ENCODE data around the gene NEK5. TPM values are rescaled to one million over a fixed set of nuclear protein-coding genes. Genes with fewer than 3 reads are reported as not detected.
"Not testable (repeated sequence)": the region's sequence is repeated elsewhere in the genome, so short reads cannot be mapped to it uniquely, and the experiment has no call there.

The NEK5 gene
- total and polyA plus RNA-seq, 2 donors from 2014 or later = 0.39 to 1.2 TPM

DNA sequence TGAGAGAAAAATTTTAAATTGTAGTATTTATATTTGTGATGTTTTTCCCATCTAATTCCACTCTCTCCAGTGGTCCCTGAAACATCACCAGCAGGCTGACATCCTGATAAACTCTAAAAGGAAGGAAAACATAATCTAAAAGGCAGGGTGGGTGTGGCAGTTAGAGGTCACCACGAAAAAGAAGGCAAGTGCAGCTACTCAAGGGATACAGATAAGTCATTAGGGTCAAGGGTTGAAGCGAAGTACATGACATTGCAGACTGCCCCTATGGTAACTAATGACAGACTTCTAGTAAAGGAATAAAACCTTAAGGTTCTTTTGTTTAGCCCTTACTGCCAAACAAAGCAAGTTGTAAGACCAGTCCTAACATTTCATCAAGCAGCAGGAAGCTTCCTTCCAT, 36.5 kb upstream of the NEK5 start:
- no peak for TF ChIP-seq CTCF (IDR thresholded peaks at IDR 0.05; ENCODE audit: borderline replicate concordance, extremely low read depth, insufficient read depth)
- no peak for FAIRE-seq
- H3K4me3 ChIP-seq (ENCODE audit: low read length in 3 of 3) = no peak overlapping the region
- H3K36me3 ChIP-seq (ENCODE audit: control insufficient read depth in 2 of 3, insufficient read depth in 3 of 3, low read length in 3 of 3) = peaks cover 0 to 13% (median 0%) of the 10 kb centered on the region in 3 donors
- no peaks in the 10 kb centered on the region for H3K9me3 ChIP-seq (ENCODE audit: control insufficient read depth in 2 of 3, insufficient read depth in 1 of 3, low read length in 3 of 3)
- intact Hi-C loops (cut with DNase I) = no loop called here
- H3K9ac ChIP-seq (ENCODE audit: low read length in 3 of 3) = no peak overlapping the region
- no peak for DNase-seq
- peaks cover 0 to 5% (median 4%) of the 10 kb centered on the region in 3 donors for H3K4me1 ChIP-seq (ENCODE audit: control insufficient read depth in 2 of 3, insufficient read depth in 2 of 3, low read depth in 1 of 3, low read length in 3 of 3)
- H3K27ac ChIP-seq (ENCODE audit: low read depth in 2 of 2, low read length in 2 of 2) = no peak overlapping the region
- H3K27me3 ChIP-seq (ENCODE audit: control insufficient read depth, insufficient read depth, low read length) = no peaks in the 10 kb centered on the region

DNA sequence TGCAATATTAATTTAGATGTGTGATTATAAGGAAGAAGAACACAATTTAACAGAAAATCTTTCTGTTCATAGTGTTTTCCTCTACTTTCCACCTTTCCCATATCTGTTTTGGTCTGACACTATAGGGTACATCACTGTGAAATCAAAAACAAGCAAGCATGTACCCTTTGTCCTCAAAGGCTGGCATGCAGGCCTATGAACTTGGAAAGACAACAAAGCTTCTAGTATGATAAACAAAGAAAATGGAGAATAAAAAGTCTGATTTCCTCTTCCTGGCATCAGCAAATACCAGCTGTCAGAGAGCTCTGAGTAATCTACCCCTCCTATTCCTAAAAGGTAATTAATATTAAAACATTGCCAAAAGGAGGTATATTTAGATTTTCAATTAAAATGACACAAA, 36.1 kb upstream of the NEK5 start:
- no peak for DNase-seq
- Histone ChIP-seq H3K4me1 (ENCODE audit: control insufficient read depth in 2 of 3, insufficient read depth in 2 of 3, low read depth in 1 of 3, low read length in 3 of 3) (peaks cover 0 to 5% (median 4%) of the 10 kb centered on the region in 3 donors), H3K36me3 (ENCODE audit: control insufficient read depth in 2 of 3, insufficient read depth in 3 of 3, low read length in 3 of 3) (peaks cover 0 to 10% (median 0%) of the 10 kb centered on the region in 3 donors), H3K27me3 (ENCODE audit: control insufficient read depth, insufficient read depth, low read length) (no peaks in the 10 kb centered on the region), H3K9me3 (ENCODE audit: control insufficient read depth in 2 of 3, insufficient read depth in 1 of 3, low read length in 3 of 3) (no peaks in the 10 kb centered on the region), H3K27ac (ENCODE audit: low read depth in 2 of 2, low read length in 2 of 2) (no peak overlapping the region), H3K4me3 (ENCODE audit: low read length in 3 of 3) (no peak overlapping the region), H3K9ac (ENCODE audit: low read length in 3 of 3) (no peak overlapping the region)
- intact Hi-C loops (cut with DNase I) = no loop called here
- no peak for TF ChIP-seq CTCF (IDR thresholded peaks at IDR 0.05; ENCODE audit: borderline replicate concordance, extremely low read depth, insufficient read depth)
- no peak for FAIRE-seq

- H3K9me3 ChIP-seq (ENCODE audit: control insufficient read depth in 2 of 3, insufficient read depth in 1 of 3, low read length in 3 of 3); DNase-seq; intact Hi-C loops (cut with DNase I); H3K27me3 ChIP-seq (ENCODE audit: control insufficient read depth, insufficient read depth, low read length); H3K9ac ChIP-seq (ENCODE audit: low read length in 3 of 3); H3K36me3 ChIP-seq (ENCODE audit: control insufficient read depth in 2 of 3, insufficient read depth in 3 of 3, low read length in 3 of 3); H3K4me1 ChIP-seq (ENCODE audit: control insufficient read depth in 2 of 3, insufficient read depth in 2 of 3, low read depth in 1 of 3, low read length in 3 of 3); H3K4me3 ChIP-seq (ENCODE audit: low read length in 3 of 3); H3K27ac ChIP-seq (ENCODE audit: low read depth in 2 of 2, low read length in 2 of 2); FAIRE-seq: not testable (repeated sequence)
Measured at GRCh38 chr13:52163878-52164277, 35.0 kb upstream of the NEK5 start.

DNA sequence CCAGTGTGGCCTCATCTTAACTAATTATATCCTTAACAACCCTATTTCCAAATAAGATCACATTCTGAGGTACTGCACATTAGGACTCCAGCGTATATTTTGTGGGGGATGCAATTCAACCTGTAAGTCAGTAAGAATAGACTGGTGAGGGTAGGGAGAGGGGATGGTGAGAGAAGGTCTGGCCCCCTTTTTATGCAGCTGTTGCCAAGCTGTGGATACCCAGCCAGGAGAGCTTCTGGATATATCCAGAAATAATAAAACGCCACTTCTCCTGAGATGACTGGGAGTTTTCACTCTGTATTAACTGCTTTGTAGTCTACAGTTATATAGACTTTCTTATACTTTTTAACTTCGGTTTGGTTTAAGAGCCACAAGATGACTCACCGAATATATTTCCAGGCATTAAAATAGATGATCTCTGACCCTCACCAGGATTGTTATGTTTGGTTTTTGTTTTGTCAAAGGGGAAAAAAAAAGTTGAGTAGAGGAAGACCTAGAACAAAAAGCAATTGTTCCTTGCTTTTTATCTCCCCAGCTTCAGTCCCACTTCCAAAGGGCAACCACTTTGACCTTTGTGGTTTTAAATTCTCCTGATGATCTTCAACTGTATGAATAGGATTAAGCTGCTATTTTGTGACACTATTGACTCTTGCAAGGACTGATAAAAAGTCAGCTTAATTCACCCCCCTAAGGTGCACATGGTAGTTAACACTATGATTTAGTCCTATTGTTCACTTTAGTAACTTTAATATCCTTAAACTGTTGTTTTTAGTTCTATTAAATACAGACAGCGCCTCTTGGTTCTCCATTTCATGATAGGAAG, 33.6 kb upstream of the NEK5 start:
- peaks cover 2 to 10% (median 5%) of the 10 kb centered on the region in 3 donors for H3K4me1 ChIP-seq (ENCODE audit: control insufficient read depth in 2 of 3, insufficient read depth in 2 of 3, low read depth in 1 of 3, low read length in 3 of 3)
- FAIRE-seq = no peak
- no peak for TF ChIP-seq CTCF (IDR thresholded peaks at IDR 0.05; ENCODE audit: borderline replicate concordance, extremely low read depth, insufficient read depth)
- no peak overlapping the region for H3K9ac ChIP-seq (ENCODE audit: low read length in 3 of 3)
- H3K36me3 ChIP-seq (ENCODE audit: control insufficient read depth in 2 of 3, insufficient read depth in 3 of 3, low read length in 3 of 3) = peaks cover 0 to 5% (median 0%) of the 10 kb centered on the region in 3 donors
- no peak overlapping the region for H3K4me3 ChIP-seq (ENCODE audit: low read length in 3 of 3)
- no peaks in the 10 kb centered on the region for H3K27me3 ChIP-seq (ENCODE audit: control insufficient read depth, insufficient read depth, low read length)
- intact Hi-C loops (cut with DNase I) = no loop called here
- peak in 1 of 5 donors; percentile 9 for DNase-seq
- H3K27ac ChIP-seq (ENCODE audit: low read depth in 2 of 2, low read length in 2 of 2) = no peak overlapping the region
- H3K9me3 ChIP-seq (ENCODE audit: control insufficient read depth in 2 of 3, insufficient read depth in 1 of 3, low read length in 3 of 3) = no peaks in the 10 kb centered on the region
